HEK293T (cell line): ENCODE data around the gene ING5.

Source experiments
- ARNT ChIP-seq: fragments of 450-650 bp; IDR thresholded peaks from 2 replicates; pipeline ENCODE4 v1.6.1; 2017; ENCODE audit warnings: mild to moderate bottlenecking
- BHLHE40 ChIP-seq: fragments of 450-650 bp; IDR thresholded peaks from 2 replicates; pipeline ENCODE4 v1.6.1; 2016; ENCODE audit warnings: mild to moderate bottlenecking, moderate library complexity, borderline replicate concordance
- ELF4 ChIP-seq: fragments of 450-650 bp; IDR thresholded peaks from 2 replicates; pipeline ENCODE4 v1.6.1; 2017; ENCODE audit warnings: antibody characterized with exemption
- FOXK2 ChIP-seq: fragments of 450-650 bp; IDR thresholded peaks from 2 replicates; pipeline ENCODE4 v1.6.1; 2016; ENCODE audit warnings: mild to moderate bottlenecking
- FOXM1 ChIP-seq: fragments of 450-650 bp; IDR thresholded peaks from 2 replicates; pipeline ENCODE4 v1.6.1; 2017; ENCODE audit warnings: mild to moderate bottlenecking, borderline replicate concordance
- HDGF ChIP-seq: fragments of 450-650 bp; IDR thresholded peaks from 2 replicates; pipeline ENCODE4 v1.6.1; 2017; ENCODE audit warnings: antibody characterized with exemption, borderline replicate concordance
- L3MBTL2 ChIP-seq: fragments of 450-650 bp; conservative IDR thresholded peaks from 2 replicates; pipeline ENCODE4 v1.6.1; 2016; ENCODE audit warnings: mild to moderate bottlenecking
- LEF1 ChIP-seq: fragments of 450-650 bp; IDR thresholded peaks from 2 replicates; pipeline ENCODE4 v1.6.1; 2017; ENCODE audit warnings: mild to moderate bottlenecking, borderline replicate concordance
- NFRKB ChIP-seq: fragments of 450-650 bp; IDR thresholded peaks from 2 replicates; pipeline ENCODE4 v1.6.1; 2016; ENCODE audit warnings: mild to moderate bottlenecking, moderate library complexity
- SP1 ChIP-seq: fragments of 450-650 bp; IDR thresholded peaks from 2 replicates; pipeline ENCODE4 v1.6.1; 2017
- SUZ12 ChIP-seq: fragments of 450-650 bp; IDR thresholded peaks from 2 replicates; pipeline ENCODE4 v1.6.1; 2016; ENCODE audit warnings: mild to moderate bottlenecking
- TARDBP ChIP-seq: fragments of 450-650 bp; IDR thresholded peaks from 2 replicates; pipeline ENCODE4 v1.6.1; 2016
- ZNF384 ChIP-seq: fragments of 450-650 bp; IDR thresholded peaks from 2 replicates; pipeline ENCODE4 v1.6.1; 2016
- TF ChIP-seq, protein P1 (sequence below): fragments of 450-650 bp; IDR thresholded peaks from 2 replicates; pipeline ENCODE4 v1.6.1; 2016

DNA sequence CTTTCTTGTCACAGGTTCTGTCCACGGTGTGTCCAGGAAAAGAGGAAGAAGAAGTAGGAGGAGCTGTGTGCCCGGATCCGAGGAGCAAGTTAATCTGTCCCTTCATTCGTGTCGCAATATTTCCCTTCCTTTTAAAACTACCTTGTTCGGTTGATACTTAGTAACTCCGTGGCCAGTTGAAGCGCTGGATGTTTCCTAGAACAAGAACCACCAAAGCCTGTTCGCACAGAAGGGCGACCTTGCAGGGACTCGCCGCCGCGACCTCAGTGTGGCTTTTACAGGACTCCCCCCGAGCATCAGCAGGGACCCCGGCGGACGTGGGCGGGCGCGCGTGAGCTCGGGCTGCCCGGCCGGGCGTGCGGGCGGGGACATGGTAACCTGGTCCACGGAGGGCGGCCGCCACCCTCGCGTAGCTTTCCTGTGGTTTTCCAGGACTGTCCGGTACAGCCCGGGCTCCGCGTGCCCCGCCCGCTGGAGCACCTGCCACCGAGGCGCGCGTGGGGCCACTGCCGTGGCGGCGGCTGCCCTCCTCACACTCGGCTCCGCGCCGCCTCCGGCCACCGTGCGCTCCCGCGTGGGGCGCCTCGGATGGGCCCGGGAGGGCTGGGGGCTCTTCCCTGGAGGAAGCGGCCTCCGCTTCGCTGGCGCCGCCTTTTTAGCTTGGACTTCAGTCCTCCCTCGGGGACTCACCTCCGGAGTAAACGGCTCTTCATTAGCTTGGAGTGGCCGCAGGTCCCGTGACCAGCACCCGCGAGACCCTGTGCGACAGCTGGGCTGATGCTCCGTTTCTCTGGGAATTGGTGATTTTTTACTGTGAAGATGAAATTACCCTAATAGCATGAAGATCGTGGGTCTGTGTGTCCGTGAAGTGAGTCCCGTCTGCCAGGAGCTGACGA is 23.4 kb downstream of the ING5 start:
- TF ChIP-seq SP1 = no peak
- TF ChIP-seq FOXM1 = no peak
- no peak for TF ChIP-seq ARNT
- no peak for TF ChIP-seq FOXK2
- TF ChIP-seq ELF4 = no peak
- no peak for TF ChIP-seq TARDBP
- TF ChIP-seq HDGF = no peak
- no peak for TF ChIP-seq BHLHE40
- TF ChIP-seq SUZ12 = no peak
- TF ChIP-seq, protein P1, sequence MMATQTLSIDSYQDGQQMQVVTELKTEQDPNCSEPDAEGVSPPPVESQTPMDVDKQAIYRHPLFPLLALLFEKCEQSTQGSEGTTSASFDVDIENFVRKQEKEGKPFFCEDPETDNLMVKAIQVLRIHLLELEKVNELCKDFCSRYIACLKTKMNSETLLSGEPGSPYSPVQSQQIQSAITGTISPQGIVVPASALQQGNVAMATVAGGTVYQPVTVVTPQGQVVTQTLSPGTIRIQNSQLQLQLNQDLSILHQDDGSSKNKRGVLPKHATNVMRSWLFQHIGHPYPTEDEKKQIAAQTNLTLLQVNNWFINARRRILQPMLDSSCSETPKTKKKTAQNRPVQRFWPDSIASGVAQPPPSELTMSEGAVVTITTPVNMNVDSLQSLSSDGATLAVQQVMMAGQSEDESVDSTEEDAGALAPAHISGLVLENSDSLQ = no peak
- no peak for TF ChIP-seq L3MBTL2
- no peak for TF ChIP-seq NFRKB
- TF ChIP-seq ZNF384 = no peak
- TF ChIP-seq LEF1 = no peak
